22Rv1 (cell line): ENCODE measurements around the gene AKT3.

Experiments used
- H3K27ac ChIP-seq: fragments of 450-650 bp; 2 replicates; pipeline ENCODE4 v1.5.1; 2017
- ZFX ChIP-seq: fragments of 450-650 bp; IDR thresholded peaks from 2 replicates; pipeline ENCODE4 v1.6.1; 2017; ENCODE audit warnings: antibody characterized with exemption, borderline replicate concordance
- TF ChIP-seq, protein P1 (sequence below): fragments of 450-650 bp; IDR thresholded peaks from 2 replicates; pipeline ENCODE4 v1.5.1; 2017; ENCODE audit warnings: mild to moderate bottlenecking

The AKT3 gene

DNA sequence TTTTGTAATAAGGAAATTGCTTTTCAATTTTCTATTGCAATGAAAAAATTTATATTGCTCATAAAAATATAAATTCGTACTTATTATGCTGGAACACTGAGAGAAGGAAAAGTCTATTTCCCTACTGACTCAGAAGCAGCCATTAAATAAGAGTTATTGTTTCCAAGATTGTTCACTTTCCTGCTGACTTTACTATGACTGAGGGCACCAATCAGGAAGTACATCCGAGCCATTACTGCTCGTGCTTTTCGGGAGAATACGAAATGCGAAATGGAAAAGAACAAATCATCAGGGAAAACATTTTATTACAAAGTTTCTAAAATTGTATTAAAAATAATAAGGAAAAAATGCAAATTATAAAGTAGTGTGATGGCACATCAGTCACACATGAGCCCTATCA lies 204.8 kb downstream of the AKT3 start:
- H3K27ac ChIP-seq: no peak overlapping the region
- no peak for TF ChIP-seq ZFX
- TF ChIP-seq, protein P1, sequence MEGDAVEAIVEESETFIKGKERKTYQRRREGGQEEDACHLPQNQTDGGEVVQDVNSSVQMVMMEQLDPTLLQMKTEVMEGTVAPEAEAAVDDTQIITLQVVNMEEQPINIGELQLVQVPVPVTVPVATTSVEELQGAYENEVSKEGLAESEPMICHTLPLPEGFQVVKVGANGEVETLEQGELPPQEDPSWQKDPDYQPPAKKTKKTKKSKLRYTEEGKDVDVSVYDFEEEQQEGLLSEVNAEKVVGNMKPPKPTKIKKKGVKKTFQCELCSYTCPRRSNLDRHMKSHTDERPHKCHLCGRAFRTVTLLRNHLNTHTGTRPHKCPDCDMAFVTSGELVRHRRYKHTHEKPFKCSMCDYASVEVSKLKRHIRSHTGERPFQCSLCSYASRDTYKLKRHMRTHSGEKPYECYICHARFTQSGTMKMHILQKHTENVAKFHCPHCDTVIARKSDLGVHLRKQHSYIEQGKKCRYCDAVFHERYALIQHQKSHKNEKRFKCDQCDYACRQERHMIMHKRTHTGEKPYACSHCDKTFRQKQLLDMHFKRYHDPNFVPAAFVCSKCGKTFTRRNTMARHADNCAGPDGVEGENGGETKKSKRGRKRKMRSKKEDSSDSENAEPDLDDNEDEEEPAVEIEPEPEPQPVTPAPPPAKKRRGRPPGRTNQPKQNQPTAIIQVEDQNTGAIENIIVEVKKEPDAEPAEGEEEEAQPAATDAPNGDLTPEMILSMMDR: no peak

DNA sequence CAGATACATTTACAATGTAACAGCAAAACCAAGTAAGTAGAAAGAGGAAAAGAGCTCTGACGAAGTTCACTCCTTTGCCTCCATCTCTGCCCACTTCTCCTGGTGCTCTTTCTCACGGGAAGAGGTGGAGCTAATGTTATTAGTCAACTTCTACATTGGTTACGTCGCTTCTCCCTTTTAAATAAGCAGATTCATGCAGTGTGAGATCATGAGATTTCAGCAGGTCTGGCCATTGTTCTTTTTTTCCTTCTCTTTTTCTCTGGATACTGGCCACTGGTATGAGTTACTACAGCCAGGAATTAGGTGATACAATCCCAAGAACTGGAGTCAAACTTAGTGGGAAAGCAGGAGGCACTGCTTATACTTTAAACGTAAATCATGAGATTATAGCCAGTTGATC lies 207.1 kb downstream of the AKT3 start:
- TF ChIP-seq, protein P1: no peak
- no peak for TF ChIP-seq ZFX
- no peak overlapping the region for H3K27ac ChIP-seq

GRCh38 chr1:243639027-243639658 lies 210.9 kb downstream of the AKT3 start:
- no peak for TF ChIP-seq ZFX
- TF ChIP-seq, protein P1: no peak
- H3K27ac ChIP-seq: no peak overlapping the region

- TF ChIP-seq, protein P1: no peak
- TF ChIP-seq ZFX: no peak
- no peak overlapping the region for H3K27ac ChIP-seq
Observed at GRCh38 chr1:243638186-243638585, 211.9 kb downstream of the AKT3 start.

DNA sequence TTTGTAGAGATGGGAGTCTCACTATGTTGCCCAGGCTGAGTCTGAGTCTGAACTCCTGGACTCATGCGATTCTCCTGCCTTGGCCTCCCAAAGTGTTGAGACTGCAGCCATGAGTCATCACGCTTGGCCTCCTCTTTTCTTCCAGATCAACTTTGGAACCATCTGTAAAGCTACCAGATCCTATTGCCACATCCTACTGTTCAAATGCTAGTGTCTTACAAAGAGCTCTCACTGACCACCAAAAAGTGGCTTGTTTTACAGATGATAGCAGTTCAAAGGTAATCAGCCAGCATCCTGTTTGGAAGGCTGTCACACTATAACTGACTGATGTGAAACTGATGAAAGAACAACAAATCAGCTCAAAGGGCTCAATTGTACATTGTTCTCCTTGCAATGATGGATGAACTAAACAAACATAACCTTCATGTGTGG lies 221.6 kb downstream of the AKT3 start:
- TF ChIP-seq ZFX: no peak
- TF ChIP-seq, protein P1: no peak

DNA sequence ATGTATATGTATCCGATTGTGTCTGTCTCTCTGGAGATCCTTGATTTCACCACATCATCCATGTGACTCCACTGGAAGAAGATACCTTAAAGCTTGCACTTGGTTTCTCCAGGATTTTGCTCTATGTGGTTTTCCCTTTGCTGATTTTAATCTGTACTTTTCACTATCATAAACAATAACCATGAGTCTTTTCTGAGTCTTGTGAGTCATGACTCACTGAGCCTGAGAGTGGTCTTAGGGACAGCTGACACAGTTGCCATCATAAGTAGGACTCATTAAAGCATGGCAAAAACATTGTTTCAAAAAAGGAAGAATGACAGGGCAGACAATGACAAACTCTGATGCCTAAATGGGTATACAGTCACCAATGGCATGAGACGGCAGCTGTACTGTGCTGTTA lies 226.2 kb downstream of the AKT3 start:
- H3K27ac ChIP-seq: no peak overlapping the region
- TF ChIP-seq, protein P1: no peak
- no peak for TF ChIP-seq ZFX

More for the DNA sequence above, 221.6 kb downstream of the AKT3 start:
- H3K27ac ChIP-seq: no peak overlapping the region

DNA sequence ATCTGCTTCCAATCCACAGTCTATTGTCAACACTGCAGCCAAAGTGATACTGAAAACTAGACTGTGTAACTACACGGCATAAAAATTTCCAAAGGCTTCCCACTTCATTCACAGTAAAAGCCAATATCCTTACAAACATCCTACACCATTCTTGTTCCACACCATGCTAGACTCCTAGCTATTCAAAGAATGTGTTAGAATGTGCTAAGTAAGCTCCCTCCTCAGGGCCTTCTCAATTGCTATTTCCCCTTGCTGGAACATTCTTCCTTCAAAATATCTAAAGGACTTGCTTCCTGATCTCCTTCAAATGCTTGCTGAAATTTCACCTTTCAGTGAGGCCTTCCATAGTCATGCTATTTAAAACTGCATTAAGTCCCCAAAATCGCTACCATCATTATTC lies 228.1 kb downstream of the AKT3 start:
- TF ChIP-seq, protein P1: no peak
- no peak for TF ChIP-seq ZFX
- H3K27ac ChIP-seq: no peak overlapping the region
